ENCODE results near the gene PAF1. TPM values are rescaled to one million over a fixed set of nuclear protein-coding genes. Genes with fewer than 3 reads are reported as not detected.

Gene PAF1
- total and polyA plus RNA-seq, 2 donors from 2014 or later = 37.1 to 54.0 TPM

- H3K36me3 ChIP-seq (ENCODE audit: control insufficient read depth in 2 of 3, insufficient read depth in 3 of 3, low read length in 3 of 3) = peaks cover 7 to 52% (median 38%) of the 10 kb centered on the region in 3 donors
- no peak for TF ChIP-seq CTCF (IDR thresholded peaks at IDR 0.05; ENCODE audit: borderline replicate concordance, extremely low read depth, insufficient read depth)
- DNase-seq (no peak), FAIRE-seq (no peak)
- no peaks in the 10 kb centered on the region for H3K27me3 ChIP-seq (ENCODE audit: control insufficient read depth, insufficient read depth, low read length)
- H3K27ac ChIP-seq (ENCODE audit: low read depth in 2 of 2, low read length in 2 of 2) = no peak overlapping the region
- H3K4me1 ChIP-seq (ENCODE audit: control insufficient read depth in 2 of 3, insufficient read depth in 2 of 3, low read depth in 1 of 3, low read length in 3 of 3) = peaks cover 0 to 19% (median 17%) of the 10 kb centered on the region in 3 donors
- intact Hi-C loops (cut with DNase I) = no loop called here
- H3K9ac ChIP-seq (ENCODE audit: low read length in 3 of 3) = no peak overlapping the region
- no peaks in the 10 kb centered on the region for H3K9me3 ChIP-seq (ENCODE audit: control insufficient read depth in 2 of 3, insufficient read depth in 1 of 3, low read length in 3 of 3)
- H3K4me3 ChIP-seq (ENCODE audit: low read length in 3 of 3) = no peak overlapping the region
Observed at GRCh38 chr19:39360599-39360998, 30.3 kb downstream of the PAF1 start.

GRCh38 chr19:39359026-39359425 lies 31.9 kb downstream of the PAF1 start:
- Histone ChIP-seq H3K36me3 (ENCODE audit: control insufficient read depth in 2 of 3, insufficient read depth in 3 of 3, low read length in 3 of 3) (peaks cover 6 to 61% (median 43%) of the 10 kb centered on the region in 3 donors), H3K9me3 (ENCODE audit: control insufficient read depth in 2 of 3, insufficient read depth in 1 of 3, low read length in 3 of 3) (no peaks in the 10 kb centered on the region), H3K4me1 (ENCODE audit: control insufficient read depth in 2 of 3, insufficient read depth in 2 of 3, low read depth in 1 of 3, low read length in 3 of 3) (peaks cover 0 to 17% (median 17%) of the 10 kb centered on the region in 3 donors), H3K27ac (ENCODE audit: low read depth in 2 of 2, low read length in 2 of 2) (no peak overlapping the region), H3K4me3 (ENCODE audit: low read length in 3 of 3) (no peak overlapping the region), H3K9ac (ENCODE audit: low read length in 3 of 3) (no peak overlapping the region), H3K27me3 (ENCODE audit: control insufficient read depth, insufficient read depth, low read length) (no peaks in the 10 kb centered on the region)
- no peak for FAIRE-seq
- intact Hi-C loops (cut with DNase I) = no loop called here
- DNase-seq = no peak
- TF ChIP-seq CTCF (IDR thresholded peaks at IDR 0.05; ENCODE audit: borderline replicate concordance, extremely low read depth, insufficient read depth) = no peak

GRCh38 chr19:39356647-39357046 lies 34.3 kb downstream of the PAF1 start:
- DNase-seq = no peak
- Histone ChIP-seq H3K9me3 (ENCODE audit: control insufficient read depth in 2 of 3, insufficient read depth in 1 of 3, low read length in 3 of 3) (no peaks in the 10 kb centered on the region), H3K9ac (ENCODE audit: low read length in 3 of 3) (no peak overlapping the region), H3K27me3 (ENCODE audit: control insufficient read depth, insufficient read depth, low read length) (no peaks in the 10 kb centered on the region), H3K4me3 (ENCODE audit: low read length in 3 of 3) (no peak overlapping the region), H3K4me1 (ENCODE audit: control insufficient read depth in 2 of 3, insufficient read depth in 2 of 3, low read depth in 1 of 3, low read length in 3 of 3) (no peaks in the 10 kb centered on the region), H3K27ac (ENCODE audit: low read depth in 2 of 2, low read length in 2 of 2) (no peak overlapping the region), H3K36me3 (ENCODE audit: control insufficient read depth in 2 of 3, insufficient read depth in 3 of 3, low read length in 3 of 3) (peaks cover 4 to 57% (median 40%) of the 10 kb centered on the region in 3 donors)
- no peak for TF ChIP-seq CTCF (IDR thresholded peaks at IDR 0.05; ENCODE audit: borderline replicate concordance, extremely low read depth, insufficient read depth)
- FAIRE-seq = no peak
- intact Hi-C loops (cut with DNase I) = no loop called here

- Histone ChIP-seq H3K4me3 (ENCODE audit: low read length in 3 of 3) (no peak overlapping the region), H3K36me3 (ENCODE audit: control insufficient read depth in 2 of 3, insufficient read depth in 3 of 3, low read length in 3 of 3) (peaks cover 4 to 57% (median 40%) of the 10 kb centered on the region in 3 donors), H3K27ac (ENCODE audit: low read depth in 2 of 2, low read length in 2 of 2) (no peak overlapping the region), H3K9ac (ENCODE audit: low read length in 3 of 3) (no peak overlapping the region), H3K9me3 (ENCODE audit: control insufficient read depth in 2 of 3, insufficient read depth in 1 of 3, low read length in 3 of 3) (no peaks in the 10 kb centered on the region), H3K27me3 (ENCODE audit: control insufficient read depth, insufficient read depth, low read length) (no peaks in the 10 kb centered on the region), H3K4me1 (ENCODE audit: control insufficient read depth in 2 of 3, insufficient read depth in 2 of 3, low read depth in 1 of 3, low read length in 3 of 3) (no peaks in the 10 kb centered on the region)
- DNase-seq (no peak), FAIRE-seq (no peak)
- no peak for TF ChIP-seq CTCF (IDR thresholded peaks at IDR 0.05; ENCODE audit: borderline replicate concordance, extremely low read depth, insufficient read depth)
- intact Hi-C loops (cut with DNase I) = no loop called here
Observed at GRCh38 chr19:39356073-39356472, 34.8 kb downstream of the PAF1 start.

All from kidney (tissue), 14 donors.